Measurements from ENCODE around the gene RRBP1.

- TF ChIP-seq, protein P1, sequence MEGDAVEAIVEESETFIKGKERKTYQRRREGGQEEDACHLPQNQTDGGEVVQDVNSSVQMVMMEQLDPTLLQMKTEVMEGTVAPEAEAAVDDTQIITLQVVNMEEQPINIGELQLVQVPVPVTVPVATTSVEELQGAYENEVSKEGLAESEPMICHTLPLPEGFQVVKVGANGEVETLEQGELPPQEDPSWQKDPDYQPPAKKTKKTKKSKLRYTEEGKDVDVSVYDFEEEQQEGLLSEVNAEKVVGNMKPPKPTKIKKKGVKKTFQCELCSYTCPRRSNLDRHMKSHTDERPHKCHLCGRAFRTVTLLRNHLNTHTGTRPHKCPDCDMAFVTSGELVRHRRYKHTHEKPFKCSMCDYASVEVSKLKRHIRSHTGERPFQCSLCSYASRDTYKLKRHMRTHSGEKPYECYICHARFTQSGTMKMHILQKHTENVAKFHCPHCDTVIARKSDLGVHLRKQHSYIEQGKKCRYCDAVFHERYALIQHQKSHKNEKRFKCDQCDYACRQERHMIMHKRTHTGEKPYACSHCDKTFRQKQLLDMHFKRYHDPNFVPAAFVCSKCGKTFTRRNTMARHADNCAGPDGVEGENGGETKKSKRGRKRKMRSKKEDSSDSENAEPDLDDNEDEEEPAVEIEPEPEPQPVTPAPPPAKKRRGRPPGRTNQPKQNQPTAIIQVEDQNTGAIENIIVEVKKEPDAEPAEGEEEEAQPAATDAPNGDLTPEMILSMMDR (IDR thresholded peaks at IDR 0.05): no peak
- no peak for TF ChIP-seq POLR2A (IDR thresholded peaks at IDR 0.05)
These were observed 43.2 kb upstream of the RRBP1 start for GRCh38 chr20:17725094-17725835.

Measured in lower leg skin (tissue), 3 donors.